H9 (cell line): ENCODE results near the gene SEC23IP. TPM values are rescaled to one million over a fixed set of nuclear protein-coding genes. Genes with fewer than 3 reads are reported as not detected.

Experiments used
- DNase-seq: peaks from one replicate; pipeline ENCODE4 v3.0.0-alpha.2; 2017
- H2AFZ ChIP-seq: one replicate; pipeline ENCODE4 v1.6.1; 2013; ENCODE audit warnings: mild to moderate bottlenecking, low read length, control low read depth, moderate library complexity
- H2AK5ac ChIP-seq: 2 replicates; pipeline ENCODE4 v1.6.1; 2013; ENCODE audit warnings: low read length, control low read depth, mixed read lengths; ENCODE audit not compliant: insufficient read length
- H2BK120ac ChIP-seq: one replicate; pipeline ENCODE4 v1.6.1; 2013; ENCODE audit warnings: low read depth, mild to moderate bottlenecking, low read length, control low read depth, inconsistent platforms; ENCODE audit not compliant: poor library complexity, severe bottlenecking
- H2BK12ac ChIP-seq: 2 replicates; pipeline ENCODE4 v1.6.1; 2013; ENCODE audit warnings: low read length, control low read depth, mixed read lengths, low read depth; ENCODE audit not compliant: insufficient read length
- H2BK15ac ChIP-seq: 2 replicates; pipeline ENCODE4 v1.6.1; 2013; ENCODE audit warnings: low read depth, low read length, control low read depth
- H2BK20ac ChIP-seq: one replicate; pipeline ENCODE4 v1.6.1; 2013; ENCODE audit warnings: low read depth, mild to moderate bottlenecking, low read length, control low read depth, inconsistent platforms; ENCODE audit not compliant: poor library complexity, severe bottlenecking
- H2BK5ac ChIP-seq: 2 replicates; pipeline ENCODE4 v1.6.1; 2013; ENCODE audit warnings: low read length, control low read depth, mixed read lengths; ENCODE audit not compliant: insufficient read length
- H3K14ac ChIP-seq: 2 replicates; pipeline ENCODE4 v1.6.1; 2013; ENCODE audit warnings: low read length, control low read depth; ENCODE audit not compliant: insufficient read depth
- H3K18ac ChIP-seq: 2 replicates; pipeline ENCODE4 v1.6.1; 2013; ENCODE audit warnings: low read depth, mild to moderate bottlenecking, mixed read lengths, low read length, control low read depth; ENCODE audit not compliant: insufficient read length
- H3K23ac ChIP-seq: 2 replicates; pipeline ENCODE4 v1.6.1; 2013; ENCODE audit warnings: low read length, control low read depth, mixed read lengths, low read depth; ENCODE audit not compliant: insufficient read length
- H3K23me2 ChIP-seq: 2 replicates; pipeline ENCODE4 v1.6.1; 2013; ENCODE audit warnings: low read depth, mild to moderate bottlenecking, mixed read lengths, low read length, control low read depth; ENCODE audit not compliant: insufficient read length, poor library complexity, severe bottlenecking
- H3K27ac ChIP-seq: 2 replicates; pipeline ENCODE4 v1.5.1; 2013; ENCODE audit warnings: low read length, control low read depth, mixed read lengths, low read depth; ENCODE audit not compliant: insufficient read length
- H3K27me3 ChIP-seq: 2 replicates; pipeline ENCODE4 v1.6.1; 2013; ENCODE audit warnings: low read length, control low read depth, inconsistent platforms; ENCODE audit not compliant: insufficient read depth
- H3K4ac ChIP-seq: 2 replicates; pipeline ENCODE4 v1.6.1; 2013; ENCODE audit warnings: low read depth, mild to moderate bottlenecking, control low read depth, inconsistent platforms, low read length, moderate library complexity
- H3K4me1 ChIP-seq: 2 replicates; pipeline ENCODE4 v1.6.1; 2013; ENCODE audit warnings: low read length, control low read depth, inconsistent platforms; ENCODE audit not compliant: insufficient read depth
- H3K4me2 ChIP-seq: 2 replicates; pipeline ENCODE4 v1.6.1; 2013; ENCODE audit warnings: low read length, control low read depth, mixed read lengths; ENCODE audit not compliant: insufficient read length, insufficient read depth
- H3K56ac ChIP-seq: 2 replicates; pipeline ENCODE4 v1.6.1; 2013; ENCODE audit warnings: low read depth, mild to moderate bottlenecking, mixed read lengths, low read length, control low read depth; ENCODE audit not compliant: insufficient read length
- H3K79me1 ChIP-seq: 2 replicates; pipeline ENCODE4 v1.6.1; 2013; ENCODE audit warnings: low read depth, mild to moderate bottlenecking, moderate library complexity, low read length, control low read depth, inconsistent platforms; ENCODE audit not compliant: insufficient read depth, poor library complexity, severe bottlenecking
- H3K79me2 ChIP-seq: 2 replicates; pipeline ENCODE4 v1.6.1; 2013; ENCODE audit warnings: low read length, control low read depth, inconsistent platforms; ENCODE audit not compliant: insufficient read depth
- H3K9ac ChIP-seq: 2 replicates; pipeline ENCODE4 v1.6.1; 2013; ENCODE audit warnings: low read length, control low read depth, mixed read lengths; ENCODE audit not compliant: insufficient read length; ENCODE audit errors: extremely low read depth
- H3K9me3 ChIP-seq: one replicate; pipeline ENCODE4 v1.6.1; 2013; ENCODE audit warnings: low read depth, low read length, inconsistent platforms; ENCODE audit not compliant: control insufficient read depth
- H3T11ph ChIP-seq: one replicate; pipeline ENCODE4 v1.6.1; 2013; ENCODE audit warnings: mild to moderate bottlenecking, low read length, control low read depth, inconsistent platforms
- H4K20me1 ChIP-seq: one replicate; pipeline ENCODE4 v1.6.1; 2013; ENCODE audit not compliant: control insufficient read depth, insufficient read length, insufficient read depth
- H4K5ac ChIP-seq: 2 replicates; pipeline ENCODE4 v1.6.1; 2013; ENCODE audit warnings: low read depth, mild to moderate bottlenecking, mixed read lengths, low read length, control low read depth; ENCODE audit not compliant: insufficient read length
- H4K8ac ChIP-seq: replicated peaks from 2 replicates; pipeline ENCODE4 v1.6.1; 2013; ENCODE audit warnings: low read length, control low read depth, mixed read lengths, low read depth; ENCODE audit not compliant: insufficient read length
- H4K91ac ChIP-seq: 2 replicates; pipeline ENCODE4 v1.6.1; 2013; ENCODE audit warnings: low read depth, mild to moderate bottlenecking, moderate library complexity, mixed read lengths, low read length, control low read depth; ENCODE audit not compliant: insufficient read length
- H3K27ac Mint-ChIP-seq, 3 experiments: 2 replicates in 2 of 3; 3 replicates in 1 of 3; pipeline ENCODE4 v1.8.0; 2020 to 2021; ENCODE audit warnings: mixed read lengths in 3 of 3, mild to moderate bottlenecking in 1 of 3, moderate library complexity in 1 of 3
- H3K27me3 Mint-ChIP-seq: 2 replicates; pipeline ENCODE4 v1.8.0; 2021; ENCODE audit warnings: low read depth, mild to moderate bottlenecking, moderate library complexity, mixed read lengths
- H3K36me3 Mint-ChIP-seq, 3 experiments: 2 replicates in 2 of 3; 3 replicates in 1 of 3; pipeline ENCODE4 v1.8.0; 2020 to 2021; ENCODE audit warnings: low read depth in 3 of 3, mixed read lengths in 3 of 3; ENCODE audit not compliant: insufficient read depth in 1 of 3
- H3K4me1 Mint-ChIP-seq, 2 experiments: 2 replicates each; pipeline ENCODE4 v1.8.0; 2020; ENCODE audit warnings: mixed read lengths in 2 of 2
- H3K4me3 Mint-ChIP-seq, 2 experiments: 2 replicates in 1 of 2; 3 replicates in 1 of 2; pipeline ENCODE4 v1.8.0; 2020 to 2021; ENCODE audit warnings: mild to moderate bottlenecking in 2 of 2, mixed read lengths in 2 of 2, moderate library complexity in 1 of 2
- H3K9me3 Mint-ChIP-seq, 2 experiments: 2 replicates in 1 of 2; 3 replicates in 1 of 2; pipeline ENCODE4 v1.8.0; 2020; ENCODE audit warnings: mild to moderate bottlenecking in 2 of 2, mixed read lengths in 2 of 2, moderate library complexity in 1 of 2
- CTCF ChIP-seq: fragments of 200-600 bp; sonication (generic); conservative IDR thresholded peaks from 3 replicates; pipeline ENCODE4 v1.8.0; 2021; ENCODE audit warnings: antibody characterized with exemption, mild to moderate bottlenecking
- WGBS: extraction: QIAGEN DNeasy Blood & Tissue Kit; methylation state at CpG from one replicate; pipeline ENCODE4 v1.1.7; 2013; ENCODE audit warnings: missing lambda C conversion rate, low lambda C conversion rate, mixed read lengths; ENCODE audit not compliant: insufficient read length; ENCODE audit errors: extremely low coverage; 5-methylcytosine and 5-hydroxymethylcytosine counted together
- total RNA-seq: library from RNA; stranded (reverse); gene quantifications from 2 replicates; pipeline ENCODE4 v1.2.1, GENCODE V29; 2021

The SEC23IP gene
- total RNA-seq, 1 experiment from 2014 or later, result 93.0 TPM

GRCh38 chr10:119933179-119933578, 40.6 kb downstream of the SEC23IP start:
- no peak overlapping the region for H3T11ph ChIP-seq
- H3K27me3 ChIP-seq, result no peaks in the 10 kb centered on the region
- TF ChIP-seq CTCF, result peak; percentile 72
- Mint-ChIP-seq H3K27me3 (no peaks in the 10 kb centered on the region), H3K9me3 (no peaks in the 10 kb centered on the region), H3K36me3 (peaks cover 21 to 79% (median 56%) of the 10 kb centered on the region in 3 experiments; a peak in 6 of 7 replicates), H3K4me1 (no peaks in the 10 kb centered on the region; a peak in 1 of 4 replicates), H3K27ac (peak overlapping the region in 1 of 3 experiments; percentile 93; a peak in 1 of 7 replicates), H3K4me3 (no peak overlapping the region)
- H3K79me2 ChIP-seq, result no peaks in the 10 kb centered on the region
- WGBS, result no CpG with 5 or more reads among the region's 3 CpGs
- no peak overlapping the region for H2BK120ac ChIP-seq
- no peak overlapping the region for H3K9ac ChIP-seq
- H3K23me2 ChIP-seq, result no peaks in the 10 kb centered on the region
- H2BK5ac ChIP-seq, result no peak overlapping the region
- no peak for DNase-seq
- no peaks in the 10 kb centered on the region for H4K20me1 ChIP-seq
- H3K56ac ChIP-seq, result no peak overlapping the region
- H3K18ac ChIP-seq, result no peak overlapping the region
- H2BK15ac ChIP-seq, result no peak overlapping the region
- H3K4me2 ChIP-seq, result no peak overlapping the region
- no peak overlapping the region for H3K27ac ChIP-seq
- no peak overlapping the region for H4K91ac ChIP-seq
- no peaks in the 10 kb centered on the region for H3K4me1 ChIP-seq
- no peaks in the 10 kb centered on the region for H3K79me1 ChIP-seq
- H2BK12ac ChIP-seq, result no peak overlapping the region
- H3K9me3 ChIP-seq, result no peaks in the 10 kb centered on the region
- no peak overlapping the region for H3K23ac ChIP-seq
- no peak overlapping the region for H3K4ac ChIP-seq
- no peak overlapping the region for H4K8ac ChIP-seq
- H2AFZ ChIP-seq, result no peak overlapping the region
- H4K5ac ChIP-seq, result no peak overlapping the region
- no peak overlapping the region for H2AK5ac ChIP-seq
- no peak overlapping the region for H3K14ac ChIP-seq
- no peak overlapping the region for H2BK20ac ChIP-seq
